SK-N-MC (cell line): ENCODE results near the gene ANKRD40CL.

Experiments
- EZH2 ChIP-seq: fragments of 200-600 bp; sonication (generic); IDR thresholded peaks from one replicate; pipeline ENCODE4 v1.6.1; 2017; ENCODE audit warnings: antibody characterized with exemption
- POLR2AphosphoS5 ChIP-seq: IDR thresholded peaks from 2 replicates; pipeline ENCODE4 v1.6.1; 2012; ENCODE audit warnings: mild to moderate bottlenecking, low read depth, low read length, borderline replicate concordance

DNA sequence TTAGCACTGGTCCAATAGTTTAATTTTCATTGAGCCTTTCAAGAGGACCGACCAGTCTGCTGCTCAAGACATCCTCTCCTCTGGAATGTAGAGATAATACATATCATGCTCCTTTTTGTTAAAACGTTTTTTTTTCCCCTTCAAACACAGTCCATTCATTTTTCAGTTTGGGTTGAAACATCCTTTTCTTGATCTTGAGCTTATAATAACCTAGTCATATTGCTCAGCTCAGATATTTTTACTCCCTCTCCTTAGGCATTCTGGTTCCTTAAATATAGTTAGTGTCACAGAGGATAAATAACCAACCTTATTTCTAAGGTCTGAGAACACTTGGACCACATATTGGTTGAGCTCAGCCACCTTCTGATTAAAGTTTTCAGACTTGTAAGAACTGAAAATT, 12.8 kb downstream of the ANKRD40CL start:
- no peak for TF ChIP-seq EZH2
- TF ChIP-seq POLR2AphosphoS5 = no peak
